IMR-90 (cell line): ENCODE data around the gene DOCK1. TPM values are rescaled to one million over a fixed set of nuclear protein-coding genes. Genes with fewer than 3 reads are reported as not detected.

Source experiments
- ATAC-seq: fragments of 200-7000 bp; cut with Tn5 transposase; 2 replicates; pipeline ENCODE4 v1.9.1; 2020; ENCODE audit warnings: low read depth, mild to moderate bottlenecking, moderate library complexity
- BruUV-seq: library from RNA; stranded (reverse); fragments of 400-500 nt; replicated peaks from 2 replicates; lab custom pipeline; 2021; lab: Mats Ljungman, UMichigan
- CTCF ChIA-PET: fragments of 300-600 bp; formaldehyde crosslinking; extraction: SDS; loops from one replicate; lab custom pipeline; 2021; ENCODE audit warnings: antibody characterized with exemption; lab: Yijun Ruan, JAX
- POLR2A ChIA-PET: fragments of 300-600 bp; sonication (Branson Sonifier 250); formaldehyde crosslinking; loops from one replicate; lab custom pipeline; 2022; ENCODE audit warnings: antibody characterized with exemption; ENCODE audit not compliant: unreplicated experiment; lab: Charles Lee
- DNase-seq: peaks from one replicate; pipeline ENCODE4 v3.0.0; 2013
- H2AFZ ChIP-seq: replicated peaks from 2 replicates; pipeline ENCODE3; 2013; ENCODE audit warnings: low read length, mild to moderate bottlenecking; ENCODE audit not compliant: poor library complexity
- H2AK5ac ChIP-seq: 2 replicates; pipeline ENCODE4 v1.6.1; 2013; ENCODE audit warnings: low read depth, low read length, inconsistent platforms
- H2AK9ac ChIP-seq: replicated peaks from 2 replicates; pipeline ENCODE3; 2013; ENCODE audit warnings: mild to moderate bottlenecking, low read depth, low read length, moderate library complexity; ENCODE audit not compliant: poor library complexity
- H2BK120ac ChIP-seq: 2 replicates; pipeline ENCODE4 v1.6.1; 2013; ENCODE audit warnings: low read depth, low read length, inconsistent platforms
- H2BK15ac ChIP-seq: 3 replicates; pipeline ENCODE4 v1.6.1; 2013; ENCODE audit warnings: low read depth, low read length, inconsistent platforms
- H2BK20ac ChIP-seq: 2 replicates; pipeline ENCODE4 v1.6.1; 2013; ENCODE audit warnings: low read depth, mild to moderate bottlenecking, inconsistent platforms, low read length, moderate library complexity
- H2BK5ac ChIP-seq: 2 replicates; pipeline ENCODE4 v1.6.1; 2013; ENCODE audit warnings: mild to moderate bottlenecking, low read depth, low read length, inconsistent platforms; ENCODE audit not compliant: poor library complexity, severe bottlenecking
- H3K14ac ChIP-seq: replicated peaks from 2 replicates; pipeline ENCODE4 v1.6.1; 2013; ENCODE audit warnings: low read depth, low read length, inconsistent platforms
- H3K18ac ChIP-seq: 2 replicates; pipeline ENCODE4 v1.6.1; 2013; ENCODE audit warnings: low read depth, low read length, control low read depth
- H3K23ac ChIP-seq: 2 replicates; pipeline ENCODE4 v1.6.1; 2013; ENCODE audit warnings: low read depth, low read length, inconsistent platforms
- H3K27ac ChIP-seq: 2 replicates; pipeline ENCODE4 v1.5.1; 2013; ENCODE audit warnings: mild to moderate bottlenecking, control low read depth, low read length; ENCODE audit not compliant: insufficient read depth
- H3K27me3 ChIP-seq: 2 replicates; pipeline ENCODE4 v1.6.1; 2013; ENCODE audit warnings: low read length; ENCODE audit not compliant: control insufficient read depth, insufficient read depth
- H3K36me3 ChIP-seq: 2 replicates; pipeline ENCODE4 v1.6.1; 2013; ENCODE audit warnings: low read length, mixed read lengths; ENCODE audit not compliant: control insufficient read depth, insufficient read depth
- H3K4ac ChIP-seq: 2 replicates; pipeline ENCODE4 v1.6.1; 2013; ENCODE audit warnings: low read depth, low read length, inconsistent platforms
- H3K4me1 ChIP-seq: 2 replicates; pipeline ENCODE4 v1.6.1; 2013; ENCODE audit warnings: low read length, mixed read lengths; ENCODE audit not compliant: control insufficient read depth, insufficient read depth
- H3K4me2 ChIP-seq: 2 replicates; pipeline ENCODE4 v1.6.1; 2013; ENCODE audit warnings: low read depth, mild to moderate bottlenecking, control low read depth, low read length, moderate library complexity
- H3K4me3 ChIP-seq: 2 replicates; pipeline ENCODE4 v1.5.1; 2013; ENCODE audit warnings: low read depth, mild to moderate bottlenecking, control low read depth, low read length, moderate library complexity; ENCODE audit not compliant: insufficient read depth
- H3K56ac ChIP-seq: 2 replicates; pipeline ENCODE4 v1.6.1; 2013; ENCODE audit warnings: low read length, inconsistent platforms; ENCODE audit not compliant: insufficient read depth; ENCODE audit errors: extremely low read depth
- H3K79me1 ChIP-seq, 2 experiments: 2 replicates each; pipeline ENCODE4 v1.6.1; 2013; ENCODE audit warnings: low read length in 2 of 2, inconsistent platforms in 1 of 2, low read depth in 1 of 2
- H3K9ac ChIP-seq: 2 replicates; pipeline ENCODE4 v1.6.1; 2013; ENCODE audit warnings: low read depth, low read length, control low read depth
- H3K9me1 ChIP-seq: 2 replicates; pipeline ENCODE4 v1.6.1; 2013; ENCODE audit warnings: low read length, inconsistent platforms; ENCODE audit not compliant: insufficient read depth
- H3K9me3 ChIP-seq: 2 replicates; pipeline ENCODE4 v1.6.1; 2013; ENCODE audit warnings: low read length; ENCODE audit not compliant: control insufficient read depth, insufficient read depth
- H4K20me1 ChIP-seq: 2 replicates; pipeline ENCODE4 v1.6.1; 2013; ENCODE audit warnings: low read length, inconsistent platforms; ENCODE audit not compliant: insufficient read depth
- H4K5ac ChIP-seq: 2 replicates; pipeline ENCODE4 v1.6.1; 2013; ENCODE audit warnings: mild to moderate bottlenecking, low read depth, low read length, control low read depth
- H4K8ac ChIP-seq, 2 experiments: 2 replicates each; pipeline ENCODE4 v1.6.1; 2013; ENCODE audit warnings: low read depth in 2 of 2, low read length in 2 of 2, control low read depth in 1 of 2, inconsistent platforms in 1 of 2
- H4K91ac ChIP-seq: 2 replicates; pipeline ENCODE4 v1.6.1; 2013; ENCODE audit warnings: low read depth, low read length, inconsistent platforms; ENCODE audit not compliant: insufficient read depth
- CHD1 ChIP-seq: IDR thresholded peaks from 2 replicates; pipeline ENCODE4 v1.6.1; 2012; ENCODE audit warnings: low read depth, low read length, improper control_type of control experiment
- FOS ChIP-seq: fragments of 150-350 bp; IDR thresholded peaks from 2 replicates; pipeline ENCODE4 v1.6.1; 2016; ENCODE audit warnings: low read depth, low read length
- MXI1 ChIP-seq: IDR thresholded peaks from 2 replicates; pipeline ENCODE4 v1.6.1; 2012; ENCODE audit warnings: low read depth, mild to moderate bottlenecking, low read length, moderate library complexity, borderline replicate concordance
- NFE2L2 ChIP-seq: fragments of 150-350 bp; IDR thresholded peaks from 2 replicates; pipeline ENCODE4 v1.6.1; 2016; ENCODE audit warnings: low read depth, mild to moderate bottlenecking, low read length
- RAD21 ChIP-seq: IDR thresholded peaks from 2 replicates; pipeline ENCODE4 v1.6.1; 2012; ENCODE audit warnings: low read length, improper control_type of control experiment
- RCOR1 ChIP-seq: IDR thresholded peaks from 2 replicates; pipeline ENCODE4 v1.6.1; 2012; ENCODE audit warnings: mild to moderate bottlenecking, low read length, improper control_type of control experiment; ENCODE audit not compliant: insufficient replicate concordance
- RFX5 ChIP-seq: IDR thresholded peaks from 2 replicates; pipeline ENCODE4 v1.8.0; 2012; ENCODE audit warnings: low read depth, mild to moderate bottlenecking, low read length, moderate library complexity
- SMC3 ChIP-seq: fragments of 150-350 bp; IDR thresholded peaks from 2 replicates; pipeline ENCODE4 v1.6.1; 2016; ENCODE audit warnings: low read depth, mild to moderate bottlenecking, antibody characterized with exemption, low read length, moderate library complexity
- WGBS, 2 experiments: methylation state at CpG; one replicate each; pipeline versions ENCODE4 v1.1.5 to v1.1.7; 2013; ENCODE audit warnings: missing lambda C conversion rate in 2 of 2; ENCODE audit not compliant: insufficient read length in 1 of 2; ENCODE audit errors: extremely low coverage in 2 of 2; 5-methylcytosine and 5-hydroxymethylcytosine counted together
- dilution Hi-C: fragments of 300-500 bp; cut with HindIII; formaldehyde crosslinking; loops from one replicate; pipeline ENCODE4 v1.14.3; 2018; ENCODE audit warnings: low sequenced_read_pairs; ENCODE audit not compliant: unreplicated experiment
- in situ Hi-C: fragments of 300-500 bp; cut with MboI; formaldehyde crosslinking; loops from 3 replicates; pipeline ENCODE4 v1.14.3; 2019; ENCODE audit warnings: low sequenced_read_pairs, inconsistent platforms, mixed read lengths
- intact Hi-C: fragments of 100-400 bp; cut with micrococcal nuclease; formaldehyde crosslinking; loops from 2 replicates; pipeline ENCODE4 v1.10.0; 2022
- polyA plus RNA-seq, 3 experiments: library from polyadenylated mRNA; depleted of rRNA; stranded (reverse); fragments of >200 nt; gene quantifications; 2 replicates each; pipeline ENCODE4 v1.2.3, GENCODE V29; 2012; ENCODE audit warnings: low replicate concordance in 1 of 3
- total RNA-seq: library from RNA; depleted of rRNA; stranded (reverse); fragments of >200 nt; gene quantifications from 2 replicates; pipeline ENCODE4 v1.2.3, GENCODE V29; 2012

DOCK1 gene
- total and polyA plus RNA-seq, 2 of the 4 experiments (the other 2 are of a cell fraction) = 28.2 to 71.0 TPM

GRCh38 chr10:127467811-127468210 is 562.6 kb downstream of the DOCK1 start:
- in situ Hi-C loops = no loop called here
- no TSS peak for BruUV-seq
- no peak overlapping the region for H2BK20ac ChIP-seq

More at GRCh38 chr10:127467811-127468210, 562.6 kb downstream of the DOCK1 start:
- WGBS, 2 experiments = 87% methylated on average over 5 of the region's 10 CpGs; no CpG with 5 or more reads in 1 of the 2 experiments
- dilution Hi-C loops = no loop called here
- POLR2A ChIA-PET = no interaction called here
- no peak overlapping the region for H3K4me3 ChIP-seq
- no peak overlapping the region for H3K4me2 ChIP-seq
- H4K20me1 ChIP-seq = no peaks in the 10 kb centered on the region
- no peak overlapping the region for H4K8ac ChIP-seq
- no peaks in the 10 kb centered on the region for H3K79me1 ChIP-seq
- peaks cover 4% of the 10 kb centered on the region; the same call in 1 of the 2 replicates for H3K27me3 ChIP-seq
- no peaks in the 10 kb centered on the region for H3K4me1 ChIP-seq
- H3K56ac ChIP-seq = no peak overlapping the region
- H4K91ac ChIP-seq = no peak overlapping the region
- H3K27ac ChIP-seq = no peak overlapping the region
- CTCF ChIA-PET = interaction anchor here (1.1 kb wide), 1 partner anchor 25 kb away, joined by 3 read pairs; no protein-coding TSS in a partner anchor
- intact Hi-C loops = no loop called here
- no peak overlapping the region for H2AK5ac ChIP-seq
- no peak overlapping the region for H4K5ac ChIP-seq
- H3K18ac ChIP-seq = no peak overlapping the region
- TF ChIP-seq CHD1 (no peak), MXI1 (no peak), SMC3 (no peak), FOS (no peak), RFX5 (no peak), RAD21 (no peak), NFE2L2 (no peak), RCOR1 (no peak)
- DNase-seq (no peak), ATAC-seq (no peak)
- no peak overlapping the region for H2AK9ac ChIP-seq
- H2BK15ac ChIP-seq = no peak overlapping the region
- H3K14ac ChIP-seq = no peak overlapping the region
- H3K9me1 ChIP-seq = no peaks in the 10 kb centered on the region
- H3K9ac ChIP-seq = no peak overlapping the region
- H3K9me3 ChIP-seq = no peaks in the 10 kb centered on the region
- no peak overlapping the region for H2BK5ac ChIP-seq
- no peak overlapping the region for H2BK120ac ChIP-seq
- H2AFZ ChIP-seq = no peak overlapping the region
- no peak overlapping the region for H3K23ac ChIP-seq
- no peaks in the 10 kb centered on the region for H3K36me3 ChIP-seq
- H3K4ac ChIP-seq = no peak overlapping the region
